Endothelial cell (in vitro differentiated cells): ENCODE data around the gene FTHL17. TPM values are rescaled to one million over a fixed set of nuclear protein-coding genes. Genes with fewer than 3 reads are reported as not detected.

Experiments
- DNase-seq: peaks from one replicate; pipeline ENCODE4 v3.0.0; 2021; ENCODE audit warnings: low spot score
- H3K27ac Mint-ChIP-seq: one replicate; pipeline ENCODE4 v1.8.0; 2021; ENCODE audit warnings: mixed read lengths, inconsistent platforms; ENCODE audit not compliant: unreplicated experiment
- H3K27me3 Mint-ChIP-seq: one replicate; pipeline ENCODE4 v1.8.0; 2021; ENCODE audit warnings: mild to moderate bottlenecking, moderate library complexity, mixed read lengths, inconsistent platforms; ENCODE audit not compliant: unreplicated experiment
- H3K36me3 Mint-ChIP-seq: one replicate; pipeline ENCODE4 v1.8.0; 2021; ENCODE audit warnings: mild to moderate bottlenecking, low read depth, mixed read lengths, inconsistent platforms; ENCODE audit not compliant: unreplicated experiment
- H3K4me1 Mint-ChIP-seq: one replicate; pipeline ENCODE4 v1.8.0; 2021; ENCODE audit warnings: mild to moderate bottlenecking, mixed read lengths, inconsistent platforms; ENCODE audit not compliant: unreplicated experiment
- H3K4me3 Mint-ChIP-seq: one replicate; pipeline ENCODE4 v1.8.0; 2021; ENCODE audit warnings: mild to moderate bottlenecking, mixed read lengths, inconsistent platforms; ENCODE audit not compliant: unreplicated experiment
- H3K9me3 Mint-ChIP-seq: one replicate; pipeline ENCODE4 v1.8.0; 2021; ENCODE audit warnings: mixed read lengths, inconsistent platforms; ENCODE audit not compliant: unreplicated experiment
- total RNA-seq: library from RNA; stranded (reverse); fragmentation: NEBNext Ultra II Directional; extraction: Animal tissue kit (Norgen Biotek cat#: 25700); gene quantifications from one replicate; pipeline ENCODE4 v1.2.1, GENCODE V29; 2021; ENCODE audit not compliant: unreplicated experiment
- TF ChIP-seq, protein P1 (sequence below): fragments of 200-600 bp; sonication (generic); IDR thresholded peaks from one replicate; pipeline ENCODE4 v1.5.0; 2021; ENCODE audit warnings: antibody characterized with exemption; ENCODE audit not compliant: unreplicated experiment

FTHL17 gene
- total RNA-seq, 1 donor from 2014 or later, result not detected

DNA sequence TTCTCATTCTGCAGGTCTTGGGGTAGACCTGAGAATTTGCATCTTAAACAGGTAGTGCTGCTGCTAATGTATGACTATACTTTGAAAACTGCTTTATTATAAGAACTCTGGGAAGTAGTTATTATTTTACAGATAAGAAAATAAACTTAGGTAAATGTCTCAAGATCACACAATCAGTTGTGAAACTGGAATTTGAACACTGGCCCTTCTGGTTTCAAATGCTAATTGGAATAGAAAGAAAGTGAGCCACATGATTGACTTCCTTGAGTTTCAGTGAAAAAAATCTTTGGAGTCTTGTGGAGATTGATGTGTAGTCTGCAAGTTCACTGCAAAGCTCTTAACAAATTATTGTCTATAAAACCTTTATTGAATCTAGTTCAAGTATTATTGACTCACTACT is 44.5 kb downstream of the FTHL17 start:
- TF ChIP-seq, protein P1, sequence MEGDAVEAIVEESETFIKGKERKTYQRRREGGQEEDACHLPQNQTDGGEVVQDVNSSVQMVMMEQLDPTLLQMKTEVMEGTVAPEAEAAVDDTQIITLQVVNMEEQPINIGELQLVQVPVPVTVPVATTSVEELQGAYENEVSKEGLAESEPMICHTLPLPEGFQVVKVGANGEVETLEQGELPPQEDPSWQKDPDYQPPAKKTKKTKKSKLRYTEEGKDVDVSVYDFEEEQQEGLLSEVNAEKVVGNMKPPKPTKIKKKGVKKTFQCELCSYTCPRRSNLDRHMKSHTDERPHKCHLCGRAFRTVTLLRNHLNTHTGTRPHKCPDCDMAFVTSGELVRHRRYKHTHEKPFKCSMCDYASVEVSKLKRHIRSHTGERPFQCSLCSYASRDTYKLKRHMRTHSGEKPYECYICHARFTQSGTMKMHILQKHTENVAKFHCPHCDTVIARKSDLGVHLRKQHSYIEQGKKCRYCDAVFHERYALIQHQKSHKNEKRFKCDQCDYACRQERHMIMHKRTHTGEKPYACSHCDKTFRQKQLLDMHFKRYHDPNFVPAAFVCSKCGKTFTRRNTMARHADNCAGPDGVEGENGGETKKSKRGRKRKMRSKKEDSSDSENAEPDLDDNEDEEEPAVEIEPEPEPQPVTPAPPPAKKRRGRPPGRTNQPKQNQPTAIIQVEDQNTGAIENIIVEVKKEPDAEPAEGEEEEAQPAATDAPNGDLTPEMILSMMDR, result no peak
- H3K27ac Mint-ChIP-seq, result no peak overlapping the region
- no peak overlapping the region for H3K4me3 Mint-ChIP-seq
- H3K36me3 Mint-ChIP-seq, result no peaks in the 10 kb centered on the region
- H3K4me1 Mint-ChIP-seq, result peaks cover 10% of the 10 kb centered on the region
- H3K27me3 Mint-ChIP-seq, result no peaks in the 10 kb centered on the region
- H3K9me3 Mint-ChIP-seq, result no peaks in the 10 kb centered on the region
- no peak for DNase-seq

DNA sequence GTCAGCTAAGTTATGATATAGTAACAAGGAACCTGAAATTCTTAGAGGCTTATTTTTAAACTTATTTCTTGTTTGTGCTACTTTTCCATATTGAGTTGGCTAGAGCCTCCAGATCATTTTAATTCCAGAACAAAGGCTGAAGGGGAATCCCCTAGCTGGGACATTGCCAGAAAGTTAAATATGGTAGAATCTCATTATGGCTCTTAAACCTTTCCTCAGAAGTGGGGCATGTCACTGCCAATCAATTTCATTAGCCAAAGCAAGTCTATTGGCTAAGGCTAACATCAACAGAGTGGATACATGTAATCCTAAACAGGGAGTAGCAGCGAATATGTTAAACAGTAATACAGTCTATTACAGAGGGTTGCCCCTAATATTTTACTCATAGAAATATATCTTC is 47.0 kb downstream of the FTHL17 start:
- Mint-ChIP-seq H3K4me3 (no peak overlapping the region), H3K4me1 (no peaks in the 10 kb centered on the region), H3K9me3 (no peaks in the 10 kb centered on the region), H3K27me3 (no peaks in the 10 kb centered on the region), H3K36me3 (no peaks in the 10 kb centered on the region), H3K27ac (no peak overlapping the region)
- no peak for DNase-seq
- TF ChIP-seq, protein P1, result no peak

DNA sequence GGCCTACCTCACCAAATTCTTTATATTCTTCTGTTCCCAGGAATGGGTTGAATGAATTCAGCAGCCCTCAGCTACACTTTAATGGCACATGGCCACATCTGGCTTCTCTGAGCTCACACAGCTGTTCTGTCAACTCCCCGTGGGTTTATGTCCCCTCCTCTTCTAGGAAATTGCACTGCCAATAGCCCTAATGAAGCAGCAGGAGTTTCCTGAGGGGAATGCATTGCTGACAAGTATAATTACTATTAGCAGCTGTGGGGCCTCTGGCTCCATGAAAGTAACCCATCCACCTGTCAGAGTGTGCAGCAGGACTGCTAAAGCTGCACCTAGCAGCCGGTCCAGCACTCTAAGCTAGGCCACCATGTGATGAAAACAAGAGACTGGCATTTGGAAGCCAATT is 50.3 kb downstream of the FTHL17 start:
- no peak overlapping the region for H3K4me3 Mint-ChIP-seq
- H3K36me3 Mint-ChIP-seq, result no peaks in the 10 kb centered on the region
- H3K27ac Mint-ChIP-seq, result no peak overlapping the region
- TF ChIP-seq, protein P1, result no peak
- H3K9me3 Mint-ChIP-seq, result no peaks in the 10 kb centered on the region
- no peaks in the 10 kb centered on the region for H3K27me3 Mint-ChIP-seq
- no peak for DNase-seq
- H3K4me1 Mint-ChIP-seq, result no peaks in the 10 kb centered on the region

Other genes with a start within 250 kb of the FTHL17 start
- 23.8 TPM for gene TAB3, start 182.8 kb downstream of the FTHL17 start, total RNA-seq